Lower lobe of right lung (tissue), 2 donors: ENCODE results near the gene CATSPERB. TPM values are rescaled to one million over a fixed set of nuclear protein-coding genes. Genes with fewer than 3 reads are reported as not detected.
"Not testable (repeated sequence)": the region's sequence is repeated elsewhere in the genome, so short reads cannot be mapped to it uniquely, and the experiment has no call there.

Experiments used
- ATAC-seq, 2 donors: fragments of 200-7000 bp; cut with Tn5 transposase; one replicate each; pipeline ENCODE4 v1.9.1; 2020 to 2022; ENCODE audit warnings: mild to moderate bottlenecking in 2 of 2, moderate library complexity in 2 of 2
- DNase-seq: peaks from one replicate; pipeline ENCODE4 v3.0.0-alpha.2; 2020
- H3K27ac ChIP-seq: fragments of 200-600 bp; one replicate; pipeline ENCODE4 v1.8.0; 2022
- H3K27me3 ChIP-seq: fragments of 200-600 bp; one replicate; pipeline ENCODE4 v1.8.0; 2022; ENCODE audit warnings: low read depth
- H3K36me3 ChIP-seq: fragments of 200-600 bp; one replicate; pipeline ENCODE4 v1.8.0; 2022; ENCODE audit warnings: mild to moderate bottlenecking
- H3K4me1 ChIP-seq: fragments of 200-600 bp; one replicate; pipeline ENCODE4 v1.8.0; 2022
- H3K4me3 ChIP-seq: fragments of 200-600 bp; one replicate; pipeline ENCODE4 v1.8.0; 2022; ENCODE audit warnings: mild to moderate bottlenecking
- H3K9me3 ChIP-seq: fragments of 200-600 bp; one replicate; pipeline ENCODE4 v1.8.0; 2022
- intact Hi-C: fragments of 100-400 bp; cut with DNase I; formaldehyde crosslinking; loops from one replicate; pipeline ENCODE4 v1.11.0; 2022
- total RNA-seq: library from RNA; stranded (reverse); fragmentation: NEBNext Ultra II Directional; extraction: Animal tissue kit (Norgen Biotek cat#: 25700); gene quantifications from one replicate; pipeline ENCODE4 v1.2.1, GENCODE V29; 2021
- TF ChIP-seq, protein P1 (sequence below): fragments of 200-600 bp; IDR thresholded peaks from one replicate; pipeline ENCODE4 v1.8.0; 2022; ENCODE audit warnings: antibody characterized with exemption, mild to moderate bottlenecking
- donor health status: DM: no; HTN: yes; CAD: no; lungs with severe emphysema.

CATSPERB gene
- total RNA-seq, 1 donor from 2014 or later = 2.8 TPM

DNA sequence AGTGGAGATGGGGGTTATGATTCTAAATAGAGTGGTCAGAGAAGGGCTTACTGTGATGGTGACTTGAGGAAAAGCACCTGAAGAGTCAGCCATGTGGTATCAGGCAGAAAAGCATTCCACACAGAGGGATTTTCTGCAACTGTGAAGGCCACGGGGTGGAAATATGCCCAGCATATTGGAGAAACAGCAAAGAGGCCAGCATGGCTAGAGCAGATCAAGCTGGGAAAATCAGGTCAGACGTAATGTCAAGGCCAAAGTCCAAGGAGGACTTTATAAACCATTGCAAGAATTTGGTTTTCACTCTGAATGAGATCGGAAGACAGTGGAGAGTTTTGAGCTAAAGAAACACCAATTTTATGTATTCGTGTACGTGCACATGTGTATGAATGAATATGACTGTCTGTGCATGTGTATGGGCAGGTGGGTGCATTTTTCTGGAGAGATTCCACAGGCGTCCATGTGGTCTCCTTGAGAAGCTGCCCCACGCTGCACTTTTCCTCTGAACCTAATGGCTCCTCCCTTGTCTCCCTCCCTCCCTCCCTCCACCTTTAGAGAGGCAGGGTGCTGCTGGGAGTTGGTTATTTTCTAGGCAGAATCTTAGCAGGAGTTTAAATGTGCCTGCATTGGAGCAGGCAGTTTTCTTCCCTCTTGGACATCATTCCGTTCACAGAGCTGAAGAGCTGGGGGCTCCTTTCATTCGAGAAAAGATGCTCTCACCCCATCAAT, 124.4 kb downstream of the CATSPERB start:
- TF ChIP-seq, protein P1, sequence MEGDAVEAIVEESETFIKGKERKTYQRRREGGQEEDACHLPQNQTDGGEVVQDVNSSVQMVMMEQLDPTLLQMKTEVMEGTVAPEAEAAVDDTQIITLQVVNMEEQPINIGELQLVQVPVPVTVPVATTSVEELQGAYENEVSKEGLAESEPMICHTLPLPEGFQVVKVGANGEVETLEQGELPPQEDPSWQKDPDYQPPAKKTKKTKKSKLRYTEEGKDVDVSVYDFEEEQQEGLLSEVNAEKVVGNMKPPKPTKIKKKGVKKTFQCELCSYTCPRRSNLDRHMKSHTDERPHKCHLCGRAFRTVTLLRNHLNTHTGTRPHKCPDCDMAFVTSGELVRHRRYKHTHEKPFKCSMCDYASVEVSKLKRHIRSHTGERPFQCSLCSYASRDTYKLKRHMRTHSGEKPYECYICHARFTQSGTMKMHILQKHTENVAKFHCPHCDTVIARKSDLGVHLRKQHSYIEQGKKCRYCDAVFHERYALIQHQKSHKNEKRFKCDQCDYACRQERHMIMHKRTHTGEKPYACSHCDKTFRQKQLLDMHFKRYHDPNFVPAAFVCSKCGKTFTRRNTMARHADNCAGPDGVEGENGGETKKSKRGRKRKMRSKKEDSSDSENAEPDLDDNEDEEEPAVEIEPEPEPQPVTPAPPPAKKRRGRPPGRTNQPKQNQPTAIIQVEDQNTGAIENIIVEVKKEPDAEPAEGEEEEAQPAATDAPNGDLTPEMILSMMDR = no peak

DNA sequence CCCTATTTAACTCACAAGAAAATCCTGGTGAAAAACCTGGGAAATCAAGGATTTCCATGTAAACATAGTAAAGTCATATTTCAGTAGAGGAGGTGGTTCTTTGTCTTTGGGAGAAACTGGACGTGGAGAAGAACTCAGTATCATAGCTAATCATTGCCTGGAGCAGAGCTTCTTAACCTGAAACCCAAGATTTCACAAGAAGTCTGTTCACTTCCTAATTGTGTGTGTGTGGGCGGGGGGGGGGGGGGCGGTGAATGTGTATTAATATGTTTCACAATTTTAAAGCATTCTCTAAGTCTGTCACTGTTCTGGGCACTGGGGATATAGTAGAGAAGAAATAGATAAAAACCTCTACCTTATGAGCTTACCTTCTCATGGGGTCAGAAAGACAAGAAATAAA, 125.0 kb downstream of the CATSPERB start:
- no peaks in the 10 kb centered on the region for H3K36me3 ChIP-seq
- H3K4me1 ChIP-seq = no peaks in the 10 kb centered on the region
- H3K27me3 ChIP-seq = no peaks in the 10 kb centered on the region
- intact Hi-C loops = no loop called here
- DNase-seq (no peak), ATAC-seq (no peak)
- H3K4me3 ChIP-seq = no peak overlapping the region
- H3K27ac ChIP-seq = no peak overlapping the region
- TF ChIP-seq, protein P1 = no peak
- H3K9me3 ChIP-seq = no peaks in the 10 kb centered on the region

More for the DNA sequence above, 124.4 kb downstream of the CATSPERB start:
- DNase-seq = no peak
- ATAC-seq = no peak
- no peaks in the 10 kb centered on the region for H3K4me1 ChIP-seq
- H3K27ac ChIP-seq = no peak overlapping the region
- intact Hi-C loops = no loop called here
- H3K36me3 ChIP-seq = no peaks in the 10 kb centered on the region
- no peaks in the 10 kb centered on the region for H3K27me3 ChIP-seq
- H3K9me3 ChIP-seq = no peaks in the 10 kb centered on the region
- H3K4me3 ChIP-seq = no peak overlapping the region

DNA sequence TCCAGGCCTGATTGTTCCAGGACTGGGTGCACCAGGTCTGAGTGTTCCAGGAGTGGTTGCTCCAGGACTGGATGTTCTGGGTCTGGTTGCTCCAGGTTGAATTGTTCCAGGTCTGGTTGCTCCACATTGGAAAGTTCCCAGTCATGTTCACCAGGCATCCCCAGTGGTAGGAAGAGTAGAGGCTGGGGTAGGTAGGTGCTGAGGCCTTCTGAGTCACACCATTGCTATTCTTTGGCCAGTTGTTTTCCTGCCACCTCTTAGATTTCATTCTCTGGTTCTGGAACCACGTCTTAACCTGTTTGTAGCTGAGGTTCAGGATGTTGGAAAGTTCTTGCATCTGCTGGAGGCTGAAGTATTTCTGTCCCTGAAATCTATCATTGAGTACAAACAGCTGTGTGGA, 127.3 kb downstream of the CATSPERB start:
- ATAC-seq, H3K27ac ChIP-seq, H3K4me1 ChIP-seq, DNase-seq, H3K4me3 ChIP-seq, H3K9me3 ChIP-seq, intact Hi-C loops, H3K27me3 ChIP-seq, H3K36me3 ChIP-seq: not testable (repeated sequence)

DNA sequence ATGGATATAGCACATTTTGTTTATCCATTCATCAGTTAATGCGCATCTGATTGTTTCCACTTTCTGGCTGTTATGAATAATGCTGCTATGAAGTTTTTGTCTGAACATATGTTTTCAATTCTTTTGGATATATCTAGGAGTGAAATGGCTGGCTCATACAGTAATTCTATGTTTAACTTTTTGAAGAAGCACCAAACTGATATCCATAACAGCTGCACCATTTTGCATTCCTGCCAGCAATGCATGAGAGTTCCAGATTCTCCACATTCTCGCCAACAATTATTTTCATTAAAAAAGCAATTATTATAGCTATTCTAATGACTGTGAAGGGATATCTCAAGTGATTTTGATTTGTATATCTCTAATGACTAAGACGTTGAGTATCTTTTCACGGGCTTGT, 131.9 kb downstream of the CATSPERB start:
- H3K4me3 ChIP-seq = no peak overlapping the region
- no peaks in the 10 kb centered on the region for H3K36me3 ChIP-seq
- TF ChIP-seq, protein P1 = no peak
- no peaks in the 10 kb centered on the region for H3K27me3 ChIP-seq
- H3K27ac ChIP-seq = no peak overlapping the region
- DNase-seq = no peak
- H3K4me1 ChIP-seq = no peaks in the 10 kb centered on the region
- H3K9me3 ChIP-seq = peaks cover 4% of the 10 kb centered on the region
- intact Hi-C loops = no loop called here
- ATAC-seq = no peak

DNA sequence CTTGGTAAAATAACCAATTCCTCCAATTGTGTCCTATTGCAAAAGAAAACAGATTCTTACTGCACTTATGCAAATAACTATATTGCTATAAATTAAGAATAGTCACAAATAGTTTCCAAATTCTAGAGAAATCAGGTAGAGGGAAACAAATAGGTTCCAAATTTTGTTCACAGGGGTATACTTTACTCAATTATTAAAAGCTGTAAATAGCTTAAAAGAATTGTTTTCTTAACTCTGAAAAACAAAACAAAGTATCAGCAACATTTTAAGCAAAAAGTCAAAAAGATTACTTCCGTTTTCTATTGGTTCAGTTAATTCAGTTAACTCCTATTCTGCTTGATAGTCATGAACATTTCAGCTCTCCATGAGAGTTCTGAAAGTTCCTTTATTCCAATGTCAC, 136.2 kb downstream of the CATSPERB start:
- DNase-seq (no peak), ATAC-seq (no peak)
- Histone ChIP-seq H3K4me3 (no peak overlapping the region), H3K36me3 (no peaks in the 10 kb centered on the region), H3K27me3 (no peaks in the 10 kb centered on the region), H3K27ac (no peak overlapping the region), H3K4me1 (no peaks in the 10 kb centered on the region), H3K9me3 (peaks cover 4% of the 10 kb centered on the region)
- TF ChIP-seq, protein P1 = no peak
- intact Hi-C loops = no loop called here

DNA sequence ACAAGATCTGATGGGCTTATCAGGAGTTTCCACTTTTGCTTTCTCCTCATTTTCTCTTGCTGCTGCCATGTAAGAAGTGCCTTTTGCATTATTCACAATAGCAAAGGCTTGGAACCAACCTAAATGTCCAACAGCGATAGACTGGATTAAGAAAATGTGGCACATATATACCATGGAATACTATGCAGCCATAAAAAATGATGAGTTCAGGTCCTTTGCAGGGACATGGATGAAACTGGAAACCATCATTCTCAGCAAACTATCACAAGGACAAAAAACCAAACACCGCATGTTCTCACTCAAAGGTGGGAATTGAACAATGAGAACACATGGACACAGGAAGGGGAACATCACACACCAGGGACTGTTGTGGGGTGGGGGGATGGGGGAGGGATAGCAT, 137.9 kb downstream of the CATSPERB start:
- DNase-seq, H3K36me3 ChIP-seq, H3K9me3 ChIP-seq, H3K4me1 ChIP-seq, intact Hi-C loops, H3K27me3 ChIP-seq, H3K27ac ChIP-seq, ATAC-seq, H3K4me3 ChIP-seq: not testable (repeated sequence)
